ENCODE measurements around the gene GRB10.

GRB10 gene

DNA sequence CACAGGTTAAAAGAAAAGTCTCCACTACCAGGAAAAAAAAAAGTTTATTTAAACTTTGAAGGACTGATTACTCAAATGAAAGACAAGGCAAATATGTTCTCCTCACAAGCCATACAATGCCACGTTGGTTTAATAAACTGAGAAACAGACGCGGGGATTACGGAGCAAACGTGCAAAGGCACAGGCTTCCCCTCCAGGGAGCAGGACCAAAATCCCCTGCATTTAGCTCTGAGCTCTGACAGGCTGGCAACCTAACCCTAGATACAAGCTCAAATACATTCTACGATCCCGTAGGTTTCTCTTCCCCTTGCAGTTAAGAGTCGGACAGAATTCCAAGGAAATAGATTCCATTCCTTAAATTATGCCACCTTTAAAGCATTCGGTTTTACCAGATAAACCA, 7.7 kb upstream of the GRB10 start:
- TF ChIP-seq, protein P1, sequence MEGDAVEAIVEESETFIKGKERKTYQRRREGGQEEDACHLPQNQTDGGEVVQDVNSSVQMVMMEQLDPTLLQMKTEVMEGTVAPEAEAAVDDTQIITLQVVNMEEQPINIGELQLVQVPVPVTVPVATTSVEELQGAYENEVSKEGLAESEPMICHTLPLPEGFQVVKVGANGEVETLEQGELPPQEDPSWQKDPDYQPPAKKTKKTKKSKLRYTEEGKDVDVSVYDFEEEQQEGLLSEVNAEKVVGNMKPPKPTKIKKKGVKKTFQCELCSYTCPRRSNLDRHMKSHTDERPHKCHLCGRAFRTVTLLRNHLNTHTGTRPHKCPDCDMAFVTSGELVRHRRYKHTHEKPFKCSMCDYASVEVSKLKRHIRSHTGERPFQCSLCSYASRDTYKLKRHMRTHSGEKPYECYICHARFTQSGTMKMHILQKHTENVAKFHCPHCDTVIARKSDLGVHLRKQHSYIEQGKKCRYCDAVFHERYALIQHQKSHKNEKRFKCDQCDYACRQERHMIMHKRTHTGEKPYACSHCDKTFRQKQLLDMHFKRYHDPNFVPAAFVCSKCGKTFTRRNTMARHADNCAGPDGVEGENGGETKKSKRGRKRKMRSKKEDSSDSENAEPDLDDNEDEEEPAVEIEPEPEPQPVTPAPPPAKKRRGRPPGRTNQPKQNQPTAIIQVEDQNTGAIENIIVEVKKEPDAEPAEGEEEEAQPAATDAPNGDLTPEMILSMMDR (IDR thresholded peaks at IDR 0.05; ENCODE audit: borderline replicate concordance, insufficient read depth, low read depth, low read length), result no peak
- no peak overlapping the region for H3K4me3 ChIP-seq (ENCODE audit: low read depth, low read length)

DNA sequence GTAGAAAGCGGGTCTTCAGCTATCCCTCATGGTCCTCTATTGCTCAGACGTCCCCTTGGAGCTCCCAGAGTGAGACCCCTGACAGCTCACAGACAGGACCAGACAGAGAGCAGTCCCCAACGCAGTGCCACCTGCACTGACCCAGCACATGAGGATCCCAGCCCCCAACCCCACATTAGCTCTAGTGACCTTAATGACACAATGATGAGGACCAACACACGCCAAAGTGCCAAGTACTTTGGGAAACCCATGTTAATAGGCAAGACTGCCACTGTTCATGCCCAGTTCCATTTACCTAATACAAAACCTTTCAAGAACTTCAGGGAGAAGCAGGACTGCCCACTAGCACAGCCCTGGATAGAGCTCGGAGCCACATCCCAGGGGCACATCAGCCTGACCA, 5.7 kb upstream of the GRB10 start:
- no peak overlapping the region for H3K4me3 ChIP-seq (ENCODE audit: low read depth, low read length)
- TF ChIP-seq, protein P1 (IDR thresholded peaks at IDR 0.05; ENCODE audit: borderline replicate concordance, insufficient read depth, low read depth, low read length), result no peak

DNA sequence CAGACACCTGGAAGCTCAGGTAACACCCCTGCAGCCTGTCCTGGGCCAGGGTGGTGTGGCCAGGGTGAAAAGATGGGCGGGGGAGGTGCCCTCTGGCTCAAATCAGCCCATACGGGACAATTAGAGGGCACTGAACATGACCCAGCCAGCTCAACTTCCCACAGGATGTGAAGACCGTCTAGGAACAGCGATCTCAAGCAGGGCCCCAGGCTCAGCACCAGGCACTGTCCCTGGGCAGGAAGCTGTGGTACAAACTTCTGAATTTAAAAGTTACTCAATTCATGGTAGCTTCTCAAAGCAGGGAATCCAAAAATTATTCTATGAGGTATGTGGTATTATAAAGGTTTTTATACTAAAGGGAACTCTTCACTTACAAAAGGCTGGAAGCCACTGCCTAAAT, 5.1 kb upstream of the GRB10 start:
- TF ChIP-seq, protein P1 (IDR thresholded peaks at IDR 0.05; ENCODE audit: borderline replicate concordance, insufficient read depth, low read depth, low read length), result no peak

DNA sequence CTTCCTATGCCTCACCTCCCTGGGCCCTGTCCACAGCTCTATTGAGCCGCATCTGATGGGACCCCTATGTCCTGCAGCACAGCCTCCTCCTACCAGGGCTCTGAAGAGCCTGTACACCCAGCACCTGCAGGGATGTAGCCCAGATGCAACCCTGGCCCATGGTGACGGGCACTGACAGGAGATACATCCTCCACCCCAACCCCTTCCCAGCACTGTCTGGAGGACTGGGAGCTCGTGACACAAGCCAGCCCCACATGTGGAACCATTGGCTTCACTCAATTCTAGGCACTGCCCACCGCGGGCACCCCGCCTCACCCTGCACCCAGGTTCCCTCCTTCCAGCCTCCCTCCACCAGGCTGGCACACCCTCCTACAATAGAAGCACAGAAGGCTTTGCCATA, 2.6 kb upstream of the GRB10 start:
- TF ChIP-seq, protein P1 (IDR thresholded peaks at IDR 0.05; ENCODE audit: borderline replicate concordance, insufficient read depth, low read depth, low read length), result no peak
- H3K4me3 ChIP-seq (ENCODE audit: low read depth, low read length), result no peak overlapping the region

More for the DNA sequence above, 5.1 kb upstream of the GRB10 start:
- H3K4me3 ChIP-seq (ENCODE audit: low read depth, low read length), result no peak overlapping the region

DNA sequence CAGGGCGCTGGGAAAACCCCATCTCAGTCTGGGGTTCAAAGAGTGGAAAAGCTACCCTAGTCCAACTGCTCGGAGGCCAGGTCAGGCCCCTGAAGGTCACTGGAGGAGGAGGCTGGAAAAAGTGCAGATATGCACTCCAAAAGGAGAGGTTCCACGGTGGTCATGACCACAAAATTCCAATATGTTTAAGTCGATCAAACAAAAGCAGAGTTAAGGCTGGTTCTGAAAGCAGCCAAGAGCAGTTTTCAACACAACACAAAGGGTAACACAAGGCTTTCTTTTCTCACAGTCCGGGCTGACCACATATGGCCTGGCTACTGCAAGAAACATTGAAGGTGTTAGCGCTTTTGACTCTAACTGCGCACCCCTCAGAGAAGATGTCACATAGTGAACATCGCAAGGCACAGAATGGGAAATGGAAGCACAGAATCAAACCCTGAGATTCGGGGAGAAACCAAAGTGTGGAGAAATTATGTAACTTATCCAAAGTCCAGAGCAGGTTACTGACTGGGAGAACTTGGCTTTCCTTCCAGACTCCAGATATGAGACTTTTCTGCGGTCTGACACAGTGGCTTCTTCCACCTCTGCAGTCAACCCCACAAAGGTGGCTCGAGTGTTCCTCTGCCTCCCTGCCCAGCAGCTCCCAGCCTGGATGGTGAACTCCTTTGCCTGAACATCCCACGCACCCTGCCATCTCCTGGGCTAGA, 1.3 kb upstream of the GRB10 start:
- TF ChIP-seq, protein P1 (IDR thresholded peaks at IDR 0.05; ENCODE audit: borderline replicate concordance, insufficient read depth, low read depth, low read length), result no peak
- no peak overlapping the region for H3K4me3 ChIP-seq (ENCODE audit: low read depth, low read length)

DNA sequence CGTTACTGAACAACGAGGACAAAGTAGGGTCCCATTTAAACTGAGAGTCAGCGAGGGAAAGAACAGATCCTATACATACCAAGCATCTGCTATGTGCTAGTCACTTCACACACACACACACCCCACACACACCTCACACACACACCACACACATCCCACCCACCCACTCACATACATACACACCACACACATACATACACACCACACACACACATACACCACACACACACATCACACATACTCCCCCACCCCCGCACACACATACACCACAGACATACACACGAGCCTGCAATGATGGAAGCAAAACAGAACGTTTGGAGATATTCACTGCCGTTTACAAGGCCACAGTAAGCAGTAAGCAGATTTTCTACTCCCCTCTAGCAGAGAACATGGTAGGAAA, 607 bp upstream of the GRB10 start:
- TF ChIP-seq, protein P1 (IDR thresholded peaks at IDR 0.05; ENCODE audit: borderline replicate concordance, insufficient read depth, low read depth, low read length), result no peak

More for the DNA sequence above, 607 bp upstream of the GRB10 start:
- no peak overlapping the region for H3K4me3 ChIP-seq (ENCODE audit: low read depth, low read length)
